CD4-positive, alpha-beta T cell (primary cell): ENCODE data around the gene KDM4B. TPM values are rescaled to one million over a fixed set of nuclear protein-coding genes. Genes with fewer than 3 reads are reported as not detected.
"Not testable (repeated sequence)": the region's sequence is repeated elsewhere in the genome, so short reads cannot be mapped to it uniquely, and the experiment has no call there.

Experiments
- ATAC-seq: fragments of 200-7000 bp; cut with Tn5 transposase; one replicate; pipeline ENCODE4 v1.10.0; 2022; ENCODE audit warnings: mild to moderate bottlenecking; ENCODE audit not compliant: poor library complexity
- CTCF ChIA-PET: fragments of 350-600 bp; sonication (Branson Sonifier 250); formaldehyde crosslinking; loops from one replicate; lab custom pipeline; 2021; ENCODE audit warnings: antibody characterized with exemption, inconsistent platforms; lab: Charles Lee
- POLR2A ChIA-PET: fragments of 350-600 bp; sonication (Branson Sonifier 250); formaldehyde crosslinking; loops from one replicate; lab custom pipeline; 2021; ENCODE audit warnings: antibody characterized with exemption, inconsistent platforms; lab: Charles Lee
- DNase-seq, 14 experiments: peaks; one replicate each; pipeline ENCODE4 v3.0.0-alpha.2; 2013 to 2020; ENCODE audit warnings: mixed read lengths in 2 of 14
- H3K27ac ChIP-seq, 2 donors: one replicate each; pipeline versions ENCODE4 v1.5.1 to v1.7.0; 2013; ENCODE audit warnings: low read length in 2 of 2, low read depth in 1 of 2, mild to moderate bottlenecking in 1 of 2
- H3K27me3 ChIP-seq, 2 experiments: 1 replicate in 1 of 2; 2 replicates in 1 of 2; pipeline versions ENCODE4 v1.6.1 to v1.7.0; 2013; ENCODE audit warnings: low read length in 2 of 2, control low read depth in 1 of 2, mild to moderate bottlenecking in 1 of 2, moderate library complexity in 1 of 2; ENCODE audit not compliant: insufficient read depth in 2 of 2, control insufficient read depth in 1 of 2
- H3K36me3 ChIP-seq: one replicate; pipeline ENCODE4 v1.6.1; 2013; ENCODE audit warnings: low read length, control low read depth; ENCODE audit not compliant: insufficient read depth
- H3K4me1 ChIP-seq: one replicate; pipeline ENCODE4 v1.6.1; 2013; ENCODE audit warnings: low read length, control low read depth; ENCODE audit not compliant: insufficient read depth
- H3K4me3 ChIP-seq: one replicate; pipeline ENCODE4 v1.5.1; 2013; ENCODE audit warnings: mild to moderate bottlenecking, low read length, moderate library complexity
- H3K9me3 ChIP-seq, 2 experiments: 1 replicate in 1 of 2; 2 replicates in 1 of 2; pipeline versions ENCODE4 v1.6.1 to v1.7.0; 2013; ENCODE audit warnings: low read length in 2 of 2, mild to moderate bottlenecking in 2 of 2, control low read depth in 1 of 2, moderate library complexity in 1 of 2; ENCODE audit not compliant: control insufficient read depth in 1 of 2, insufficient read depth in 1 of 2
- H3K27ac Mint-ChIP-seq: one replicate; pipeline ENCODE4 v1.8.0; 2020; ENCODE audit warnings: mixed read lengths
- H3K27me3 Mint-ChIP-seq: one replicate; pipeline ENCODE4 v1.8.0; 2021; ENCODE audit warnings: mixed read lengths
- H3K36me3 Mint-ChIP-seq: one replicate; pipeline ENCODE4 v1.8.0; 2021; ENCODE audit warnings: low read depth, mixed read lengths
- H3K4me1 Mint-ChIP-seq: one replicate; pipeline ENCODE4 v1.8.0; 2021; ENCODE audit warnings: low read depth, mixed read lengths
- H3K4me3 Mint-ChIP-seq: one replicate; pipeline ENCODE4 v1.8.0; 2020; ENCODE audit warnings: mild to moderate bottlenecking, mixed read lengths
- H3K9me3 Mint-ChIP-seq: one replicate; pipeline ENCODE4 v1.8.0; 2020; ENCODE audit warnings: mixed read lengths
- intact Hi-C, 2 experiments: fragments of 100-400 bp; cut with DNase I in 1 of 2; cut with micrococcal nuclease in 1 of 2; formaldehyde crosslinking; loops; one replicate each; pipeline versions ENCODE4 v1.15.1 to v1.9.0; 2023 to 2025; cut with DNase I, micrococcal nuclease
- total RNA-seq, 174 experiments: library from RNA in 2 of 174; stranded (reverse) in 2 of 174; gene quantifications; one replicate each; pipeline ENCODE4 v1.2.3 and lab custom pipeline; 2021 to 2026
- TF ChIP-seq, protein P1 (sequence below): fragments of 200-600 bp; IDR thresholded peaks from one replicate; pipeline ENCODE4 v1.8.0; 2022; ENCODE audit warnings: antibody characterized with exemption, mild to moderate bottlenecking

KDM4B gene
- total RNA-seq, 2 experiments from 2014 or later, result 41.8 to 42.5 TPM

DNA sequence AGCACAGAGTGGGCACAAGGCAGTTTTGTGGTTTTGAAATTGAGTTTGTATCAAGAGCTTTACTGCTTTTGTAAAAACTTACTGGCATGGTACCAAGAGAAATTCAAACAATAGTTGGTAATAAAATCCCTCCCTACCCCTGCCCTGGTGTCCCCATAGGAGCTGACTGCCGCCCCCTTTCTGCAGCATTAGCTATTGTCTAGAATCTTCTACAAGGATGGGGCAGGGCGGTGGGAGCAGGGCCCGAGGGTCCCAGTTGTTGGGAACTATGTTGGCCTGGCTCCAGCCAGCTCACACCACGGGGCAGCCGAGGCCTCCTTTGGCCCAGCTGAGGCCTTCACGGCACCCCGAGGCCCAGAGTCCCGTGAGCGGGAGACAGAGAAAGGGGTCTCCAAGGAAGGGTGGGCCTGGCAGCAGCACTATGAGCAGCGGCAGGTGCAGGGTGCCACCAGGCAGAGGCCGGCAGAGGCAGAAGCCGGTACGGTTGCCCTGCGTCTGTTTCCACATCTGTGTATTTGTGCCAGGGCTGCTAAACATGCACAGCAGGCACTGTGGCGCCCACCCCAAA is 57.9 kb downstream of the KDM4B start:
- DNase-seq, result no peak
- intact Hi-C loops, result no loop called here
- TF ChIP-seq, protein P1, sequence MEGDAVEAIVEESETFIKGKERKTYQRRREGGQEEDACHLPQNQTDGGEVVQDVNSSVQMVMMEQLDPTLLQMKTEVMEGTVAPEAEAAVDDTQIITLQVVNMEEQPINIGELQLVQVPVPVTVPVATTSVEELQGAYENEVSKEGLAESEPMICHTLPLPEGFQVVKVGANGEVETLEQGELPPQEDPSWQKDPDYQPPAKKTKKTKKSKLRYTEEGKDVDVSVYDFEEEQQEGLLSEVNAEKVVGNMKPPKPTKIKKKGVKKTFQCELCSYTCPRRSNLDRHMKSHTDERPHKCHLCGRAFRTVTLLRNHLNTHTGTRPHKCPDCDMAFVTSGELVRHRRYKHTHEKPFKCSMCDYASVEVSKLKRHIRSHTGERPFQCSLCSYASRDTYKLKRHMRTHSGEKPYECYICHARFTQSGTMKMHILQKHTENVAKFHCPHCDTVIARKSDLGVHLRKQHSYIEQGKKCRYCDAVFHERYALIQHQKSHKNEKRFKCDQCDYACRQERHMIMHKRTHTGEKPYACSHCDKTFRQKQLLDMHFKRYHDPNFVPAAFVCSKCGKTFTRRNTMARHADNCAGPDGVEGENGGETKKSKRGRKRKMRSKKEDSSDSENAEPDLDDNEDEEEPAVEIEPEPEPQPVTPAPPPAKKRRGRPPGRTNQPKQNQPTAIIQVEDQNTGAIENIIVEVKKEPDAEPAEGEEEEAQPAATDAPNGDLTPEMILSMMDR, result no peak
- no peaks in the 10 kb centered on the region for H3K36me3 ChIP-seq
- Mint-ChIP-seq H3K27me3 (no peaks in the 10 kb centered on the region), H3K36me3 (peaks cover 4% of the 10 kb centered on the region), H3K27ac (no peak overlapping the region), H3K4me1 (no peaks in the 10 kb centered on the region), H3K4me3 (no peak overlapping the region), H3K9me3 (no peaks in the 10 kb centered on the region)
- no peak overlapping the region for H3K4me3 ChIP-seq
- H3K27ac ChIP-seq, result no peak overlapping the region
- H3K4me1 ChIP-seq, result peaks cover 10% of the 10 kb centered on the region
- CTCF ChIA-PET, result no interaction called here
- H3K9me3 ChIP-seq, result no peaks in the 10 kb centered on the region
- ATAC-seq, result no peak
- H3K27me3 ChIP-seq, result no peaks in the 10 kb centered on the region
- POLR2A ChIA-PET, result interaction anchor here (0.7 kb wide), 1 partner anchor 50 kb away, joined by 3 read pairs; no protein-coding TSS in a partner anchor

DNA sequence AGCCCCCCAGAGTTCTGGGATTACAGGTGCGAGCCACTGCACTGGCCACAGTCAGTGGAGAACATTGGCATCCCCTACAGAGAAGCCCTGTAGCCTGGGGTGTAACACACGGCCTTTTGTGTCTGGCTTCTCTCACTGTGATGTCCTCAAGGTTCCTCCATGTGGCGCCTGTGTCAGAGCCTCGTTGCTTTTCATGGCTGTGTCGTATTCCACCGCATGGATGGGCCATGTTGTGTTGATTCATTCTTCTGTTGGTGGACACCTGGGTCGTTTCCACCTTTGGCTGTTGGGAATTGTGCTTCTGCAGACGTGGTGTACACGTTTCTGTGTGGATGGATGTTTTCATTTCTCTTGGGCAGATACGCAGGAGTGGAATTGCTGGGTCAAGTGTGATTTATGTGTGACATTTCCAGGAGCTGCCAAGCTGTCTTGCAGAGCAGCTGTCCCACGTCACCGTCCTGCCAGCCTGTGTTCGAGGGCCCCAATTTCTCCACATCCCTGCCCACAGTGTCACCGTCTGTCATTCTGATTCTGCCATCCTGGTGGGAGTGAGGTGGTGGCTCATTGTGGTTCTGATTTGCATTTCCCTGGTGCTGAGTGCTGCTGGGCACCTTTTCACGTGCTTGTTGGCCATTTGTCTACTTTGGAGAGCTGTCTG is 59.4 kb downstream of the KDM4B start:
- ATAC-seq (no peak), DNase-seq (no peak)
- Mint-ChIP-seq H3K36me3 (peaks cover 4% of the 10 kb centered on the region), H3K4me3 (no peak overlapping the region), H3K9me3 (no peaks in the 10 kb centered on the region), H3K4me1 (no peaks in the 10 kb centered on the region), H3K27ac (no peak overlapping the region), H3K27me3 (no peaks in the 10 kb centered on the region)
- intact Hi-C loops, result no loop called here
- Histone ChIP-seq H3K27me3 (no peaks in the 10 kb centered on the region), H3K27ac (no peak overlapping the region), H3K9me3 (no peaks in the 10 kb centered on the region), H3K4me3 (no peak overlapping the region), H3K4me1 (peaks cover 13% of the 10 kb centered on the region), H3K36me3 (peaks cover 10% of the 10 kb centered on the region)
- ChIA-PET POLR2A (no interaction called here), CTCF (no interaction called here)
- TF ChIP-seq, protein P1, result no peak

DNA sequence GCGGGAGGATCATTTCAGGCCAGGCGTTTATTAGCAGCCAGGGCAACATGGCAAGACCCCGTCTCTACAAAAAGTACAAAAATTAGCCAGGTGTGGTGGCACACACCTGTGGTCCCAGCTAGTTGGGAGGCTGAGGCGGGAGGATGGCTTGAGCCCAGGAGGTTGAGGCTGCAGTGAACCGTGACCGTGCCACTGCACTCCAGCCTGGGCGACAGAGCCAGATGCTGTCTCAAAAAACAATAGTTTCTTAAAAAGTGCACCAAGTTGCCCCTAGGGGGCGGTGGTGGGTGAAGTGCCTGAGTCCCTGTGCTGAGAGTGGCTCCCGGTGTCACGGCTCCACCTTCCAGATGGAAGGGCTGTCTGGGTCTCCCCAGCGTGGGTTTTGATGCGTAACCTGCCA is 60.7 kb downstream of the KDM4B start:
- H3K9me3 Mint-ChIP-seq, POLR2A ChIA-PET, H3K9me3 ChIP-seq, H3K4me3 ChIP-seq, H3K4me3 Mint-ChIP-seq, H3K27me3 Mint-ChIP-seq, H3K27ac ChIP-seq, H3K4me1 Mint-ChIP-seq, intact Hi-C loops, H3K27me3 ChIP-seq, H3K27ac Mint-ChIP-seq: not testable (repeated sequence)
- ATAC-seq, result peak; percentile 63
- H3K36me3 ChIP-seq, result peaks cover 18% of the 10 kb centered on the region
- DNase-seq, result peak; percentile 41 to 79 (median 52)
- TF ChIP-seq, protein P1, result peak; percentile 67
- CTCF ChIA-PET, result interaction anchor here (2.4 kb wide), 1 partner anchor 220 kb away, joined by 20 read pairs; no protein-coding TSS in a partner anchor
- H3K4me1 ChIP-seq, result peaks cover 13% of the 10 kb centered on the region
- H3K36me3 Mint-ChIP-seq, result peaks cover 16% of the 10 kb centered on the region
